GM20000 (cell line): ENCODE results near the gene OR13G1.
"Not testable (repeated sequence)": the region's sequence is repeated elsewhere in the genome, so short reads cannot be mapped to it uniquely, and the experiment has no call there.

Experiments used
- DNase-seq: peaks from one replicate; pipeline ENCODE4 v3.0.0; 2012; ENCODE audit warnings: low spot score
- CTCF ChIP-seq: IDR thresholded peaks from 2 replicates; pipeline ENCODE4 v1.5.1; 2012; ENCODE audit warnings: mild to moderate bottlenecking, control low read depth; ENCODE audit errors: extremely low read depth, missing control alignments

OR13G1 gene

GRCh38 chr1:247679639-247680038 lies at the start of gene OR13G1:
TSS of gene OR13G1 (minus strand) at chr1:247679739. CDS start at chr1:247673041, 6,698 bp downstream.
- no peak for DNase-seq
- no peak for TF ChIP-seq CTCF

GRCh38 chr1:247721222-247721621 lies 41.7 kb upstream of the OR13G1 start:
- TF ChIP-seq CTCF = no peak
- DNase-seq = no peak

GRCh38 chr1:247716546-247716945 lies 37.0 kb upstream of the OR13G1 start, which contains the start of gene OR6F1:
TSS of gene OR6F1 (minus strand) at chr1:247716646. CDS start at chr1:247712755, 3,891 bp downstream.
- TF ChIP-seq CTCF = no peak
- DNase-seq = no peak

GRCh38 chr1:247713753-247714152 lies 34.2 kb upstream of the OR13G1 start:
- no peak for DNase-seq
- no peak for TF ChIP-seq CTCF

- DNase-seq = not testable (repeated sequence)
These were observed 31.1 kb upstream of the OR13G1 start for GRCh38 chr1:247710681-247711080.

- TF ChIP-seq CTCF = no peak
These were observed 21.8 kb upstream of the OR13G1 start for GRCh38 chr1:247701338-247701737.

GRCh38 chr1:247681288-247681897 lies 1.9 kb upstream of the OR13G1 start:
- DNase-seq = peak; percentile 29
- TF ChIP-seq CTCF = peak; percentile 59

More at GRCh38 chr1:247701338-247701737, 21.8 kb upstream of the OR13G1 start:
- no peak for DNase-seq

GRCh38 chr1:247680171-247680570 lies 632 bp upstream of the OR13G1 start:
- DNase-seq = no peak
- no peak for TF ChIP-seq CTCF
